Measurements from ENCODE around the gene SMARCC1. TPM values are rescaled to one million over a fixed set of nuclear protein-coding genes. Genes with fewer than 3 reads are reported as not detected.

The SMARCC1 gene
- total and polyA plus RNA-seq, 2 of the 4 experiments (the other 2 are of a cell fraction): 18.6 to 39.6 TPM

DNA sequence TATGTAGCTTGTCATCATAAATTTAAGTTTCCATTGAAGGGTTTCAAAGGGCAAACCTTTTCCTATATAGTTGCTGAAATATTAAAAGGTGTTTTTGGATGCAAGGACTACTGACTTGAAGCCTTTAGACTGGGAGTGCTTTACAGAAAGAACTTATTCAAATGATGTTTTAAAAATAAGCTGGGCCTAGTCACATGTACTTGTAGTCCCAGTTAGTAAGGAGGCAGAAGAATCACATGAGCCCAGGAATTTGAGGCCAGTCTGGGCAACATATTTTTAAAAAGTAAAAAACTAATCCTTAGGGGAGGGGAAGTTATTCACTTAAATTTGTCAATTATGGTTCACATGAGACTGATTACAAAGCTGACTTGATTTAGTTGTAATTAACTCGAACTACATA, 65.0 kb downstream of the SMARCC1 start:
- Histone ChIP-seq H3K4me1 (ENCODE audit: control insufficient read depth, insufficient read depth, low read length) (no peaks in the 10 kb centered on the region), H4K5ac (ENCODE audit: low read depth, low read length) (no peak overlapping the region), H2AK9ac (replicated peaks; ENCODE audit: low read depth, low read length, poor library complexity) (no peak overlapping the region), H3K27me3 (ENCODE audit: control insufficient read depth, insufficient read depth, low read length) (no peaks in the 10 kb centered on the region), H3K4me3 (ENCODE audit: insufficient read depth, low read depth, low read length) (no peak overlapping the region), H2BK15ac (ENCODE audit: low read depth, low read length) (no peak overlapping the region), H3K36me3 (ENCODE audit: control insufficient read depth, insufficient read depth, low read length) (peaks cover 26% of the 10 kb centered on the region), H3K27ac (ENCODE audit: insufficient read depth, low read length) (no peak overlapping the region), H3K79me1 (ENCODE audit: low read depth in 1 of 2, low read length in 2 of 2) (peaks cover 9 to 37% of the 10 kb centered on the region in 2 experiments), H3K14ac (replicated peaks; ENCODE audit: low read depth, low read length) (no peak overlapping the region), H3K9ac (ENCODE audit: low read depth, low read length) (no peak overlapping the region), H2BK20ac (ENCODE audit: low read depth, low read length) (no peak overlapping the region), H2BK120ac (ENCODE audit: low read depth, low read length) (no peak overlapping the region), H3K18ac (ENCODE audit: low read depth, low read length) (no peak overlapping the region), H2BK5ac (ENCODE audit: low read depth, low read length, poor library complexity, severe bottlenecking) (no peak overlapping the region), H3K23ac (ENCODE audit: low read depth, low read length) (no peak overlapping the region), H3K56ac (ENCODE audit: extremely low read depth, insufficient read depth, low read length) (no peak overlapping the region), H3K4me2 (ENCODE audit: low read depth, low read length) (no peak overlapping the region), H4K20me1 (ENCODE audit: insufficient read depth, low read length) (no peaks in the 10 kb centered on the region), H3K9me1 (ENCODE audit: insufficient read depth, low read length) (no peaks in the 10 kb centered on the region), H4K91ac (ENCODE audit: insufficient read depth, low read depth, low read length) (no peak overlapping the region), H2AFZ (replicated peaks; ENCODE audit: low read length, poor library complexity) (no peak overlapping the region), H2AK5ac (ENCODE audit: low read depth, low read length) (no peak overlapping the region), H3K9me3 (ENCODE audit: control insufficient read depth, insufficient read depth, low read length) (no peaks in the 10 kb centered on the region), H4K8ac (ENCODE audit: low read depth in 2 of 2, low read length in 2 of 2) (no peak overlapping the region), H3K4ac (ENCODE audit: low read depth, low read length) (no peak overlapping the region)
- CTCF ChIA-PET: interaction anchor here (1.3 kb wide), 1 partner anchor 9 kb away, joined by 3 read pairs; no protein-coding TSS in a partner anchor
- in situ Hi-C loops (cut with MboI; ENCODE audit: low sequenced_read_pairs) (no loop called here), dilution Hi-C loops (cut with HindIII; ENCODE audit: low sequenced_read_pairs, unreplicated experiment) (no loop called here), intact Hi-C loops (cut with micrococcal nuclease) (loop anchor here (5.0 to 10.0 kb wide), 2 partner anchors 39 to 58 kb away; no protein-coding TSS in a partner anchor)
- WGBS, 2 experiments (ENCODE audit: extremely low coverage in 2 of 2, insufficient read length in 1 of 2): no CpG with 5 or more reads among the region's 1 CpG
- TF ChIP-seq ELK1 (IDR thresholded peaks at IDR 0.05; ENCODE audit: borderline replicate concordance, low read depth, low read length) (no peak), MAFK (IDR thresholded peaks at IDR 0.05; ENCODE audit: low read depth, low read length) (no peak), RCOR1 (IDR thresholded peaks at IDR 0.05; ENCODE audit: insufficient replicate concordance, low read length) (no peak), POLR2A (IDR thresholded peaks at IDR 0.05; ENCODE audit: low read depth, low read length) (no peak), FOS (IDR thresholded peaks at IDR 0.05; ENCODE audit: low read depth, low read length) (no peak)
- DNase-seq (no peak), ATAC-seq (ENCODE audit: low read depth) (no peak)
- BruUV-seq (replicated peaks): no TSS peak
- POLR2A ChIA-PET (ENCODE audit: unreplicated experiment): no interaction called here
